Activated CD4-positive, alpha-beta memory T cell treated with anti-CD3 and anti-CD28 coated beads for 36 hours (primary cell): ENCODE results near the gene SDF2L1. TPM values are rescaled to one million over a fixed set of nuclear protein-coding genes. Genes with fewer than 3 reads are reported as not detected.
"Not testable (repeated sequence)": the region's sequence is repeated elsewhere in the genome, so short reads cannot be mapped to it uniquely, and the experiment has no call there.

Source experiments
- CTCF ChIA-PET: fragments of 350-600 bp; sonication (Branson Sonifier 250); formaldehyde crosslinking; loops from one replicate; lab custom pipeline; 2021; ENCODE audit warnings: antibody characterized with exemption, inconsistent platforms; lab: Charles Lee
- POLR2A ChIA-PET: fragments of 350-600 bp; sonication (Branson Sonifier 250); formaldehyde crosslinking; loops from one replicate; lab custom pipeline; 2021; ENCODE audit warnings: antibody characterized with exemption; lab: Charles Lee
- DNase-seq: peaks from one replicate; pipeline ENCODE4 v3.0.0-alpha.2; 2020
- H3K27ac Mint-ChIP-seq: one replicate; pipeline ENCODE4 v1.8.0; 2021; ENCODE audit warnings: mixed read lengths
- H3K27me3 Mint-ChIP-seq: one replicate; pipeline ENCODE4 v1.8.0; 2021; ENCODE audit warnings: mixed read lengths
- H3K36me3 Mint-ChIP-seq: one replicate; pipeline ENCODE4 v1.8.0; 2021; ENCODE audit warnings: mixed read lengths
- H3K4me1 Mint-ChIP-seq: one replicate; pipeline ENCODE4 v1.8.0; 2021; ENCODE audit warnings: low read depth, mixed read lengths
- H3K4me3 Mint-ChIP-seq: one replicate; pipeline ENCODE4 v1.8.0; 2021; ENCODE audit warnings: mild to moderate bottlenecking, mixed read lengths
- H3K9me3 Mint-ChIP-seq: one replicate; pipeline ENCODE4 v1.8.0; 2021; ENCODE audit warnings: mixed read lengths
- intact Hi-C: fragments of 100-400 bp; cut with micrococcal nuclease; formaldehyde crosslinking; loops from one replicate; pipeline ENCODE4 v1.15.1; 2023
- total RNA-seq, 2 experiments: library from RNA; stranded (reverse); gene quantifications; one replicate each; pipeline ENCODE4 v1.2.3, GENCODE V29; 2021

The SDF2L1 gene
- total RNA-seq, 2 experiments from 2014 or later: 38.2 to 41.8 TPM

GRCh38 chr22:21605887-21606564 is 36.1 kb upstream of the SDF2L1 start:
- intact Hi-C loops: no loop called here
- ChIA-PET CTCF (interaction anchor here (0.8 to 2.2 kb wide), 4 partner anchors 17 to 41 kb away, joined by 3 to 7 read pairs (median 4); partner anchors contain the start of gene SDF2L1), POLR2A (no interaction called here)
- peaks cover 27% of the 10 kb centered on the region for H3K4me1 Mint-ChIP-seq
- peaks cover 8% of the 10 kb centered on the region for H3K36me3 Mint-ChIP-seq
- H3K4me3 Mint-ChIP-seq: no peak overlapping the region
- DNase-seq: no peak
- no peaks in the 10 kb centered on the region for H3K27me3 Mint-ChIP-seq
- no peaks in the 10 kb centered on the region for H3K9me3 Mint-ChIP-seq
- no peak overlapping the region for H3K27ac Mint-ChIP-seq

- CTCF ChIA-PET: interaction anchor here (0.8 to 2.2 kb wide), 5 partner anchors 16 to 40 kb away, joined by 3 to 7 read pairs (median 4); partner anchors contain the start of genes SDF2L1 and YDJC
- Mint-ChIP-seq H3K9me3 (no peaks in the 10 kb centered on the region), H3K4me1 (peaks cover 33% of the 10 kb centered on the region), H3K4me3 (no peak overlapping the region), H3K36me3 (peaks cover 14% of the 10 kb centered on the region), H3K27me3 (no peaks in the 10 kb centered on the region), H3K27ac (no peak overlapping the region)
- POLR2A ChIA-PET: interaction anchor here (0.9 kb wide), 1 partner anchor 19 kb away, joined by 3 read pairs; no protein-coding TSS in a partner anchor
- intact Hi-C loops: no loop called here
- DNase-seq: no peak
Measured at GRCh38 chr22:21606775-21607174, 35.3 kb upstream of the SDF2L1 start.

GRCh38 chr22:21609556-21610157 is 32.4 kb upstream of the SDF2L1 start:
- CTCF ChIA-PET: interaction anchor here (1.4 to 3.3 kb wide), 3 partner anchors 13 to 37 kb away, joined by 6 to 15 read pairs (median 6); partner anchors contain the start of gene YDJC
- POLR2A ChIA-PET, H3K27ac Mint-ChIP-seq, H3K27me3 Mint-ChIP-seq, H3K9me3 Mint-ChIP-seq, H3K4me3 Mint-ChIP-seq, DNase-seq, intact Hi-C loops: not testable (repeated sequence)
- peaks cover 39% of the 10 kb centered on the region for H3K4me1 Mint-ChIP-seq
- H3K36me3 Mint-ChIP-seq: peaks cover 22% of the 10 kb centered on the region

- Mint-ChIP-seq H3K27ac (peak overlapping the region; percentile 84), H3K4me3 (no peak overlapping the region), H3K36me3 (peaks cover 26% of the 10 kb centered on the region), H3K4me1 (peaks cover 36% of the 10 kb centered on the region), H3K27me3 (no peaks in the 10 kb centered on the region), H3K9me3 (no peaks in the 10 kb centered on the region)
- intact Hi-C loops: no loop called here
- DNase-seq: no peak
- ChIA-PET CTCF (interaction anchor here (3.3 kb wide), 1 partner anchor 18 kb away, joined by 15 read pairs; the partner anchor contains the start of gene YDJC), POLR2A (no interaction called here)
Measured at GRCh38 chr22:21611210-21611977, 30.7 kb upstream of the SDF2L1 start.

GRCh38 chr22:21612858-21613257 is 29.2 kb upstream of the SDF2L1 start:
- intact Hi-C loops: no loop called here
- H3K36me3 Mint-ChIP-seq: peaks cover 24% of the 10 kb centered on the region
- no peak overlapping the region for H3K27ac Mint-ChIP-seq
- H3K27me3 Mint-ChIP-seq: no peaks in the 10 kb centered on the region
- H3K4me3 Mint-ChIP-seq: no peak overlapping the region
- no peak for DNase-seq
- POLR2A ChIA-PET: no interaction called here
- H3K4me1 Mint-ChIP-seq: peaks cover 27% of the 10 kb centered on the region
- CTCF ChIA-PET: interaction anchor here (0.7 to 1.4 kb wide), 2 partner anchors 9 to 34 kb away, joined by 3 read pairs; no protein-coding TSS in a partner anchor
- H3K9me3 Mint-ChIP-seq: no peaks in the 10 kb centered on the region

- Mint-ChIP-seq H3K9me3 (no peaks in the 10 kb centered on the region), H3K4me1 (peaks cover 22% of the 10 kb centered on the region), H3K27ac (peak overlapping the region; percentile 65), H3K36me3 (peaks cover 24% of the 10 kb centered on the region), H3K4me3 (no peak overlapping the region), H3K27me3 (no peaks in the 10 kb centered on the region)
- ChIA-PET CTCF (interaction anchor here (0.7 to 1.6 kb wide), 5 partner anchors 9 to 33 kb away, joined by 3 to 5 read pairs (median 3); no protein-coding TSS in a partner anchor), POLR2A (no interaction called here)
- DNase-seq: no peak
- intact Hi-C loops: no loop called here
Measured at GRCh38 chr22:21613553-21614233, 28.4 kb upstream of the SDF2L1 start.

- Mint-ChIP-seq H3K4me3 (no peak overlapping the region), H3K9me3 (no peaks in the 10 kb centered on the region), H3K27me3 (no peaks in the 10 kb centered on the region), H3K27ac (peak overlapping the region; percentile 21), H3K36me3 (peaks cover 24% of the 10 kb centered on the region), H3K4me1 (peaks cover 24% of the 10 kb centered on the region)
- POLR2A ChIA-PET: no interaction called here
- CTCF ChIA-PET: interaction anchor here (0.8 to 2.6 kb wide), 4 partner anchors 12 to 31 kb away, joined by 3 to 14 read pairs (median 4); partner anchors contain the start of gene YDJC
- no peak for DNase-seq
- intact Hi-C loops: no loop called here
Measured at GRCh38 chr22:21615731-21616130, 26.4 kb upstream of the SDF2L1 start.

- CTCF ChIA-PET: interaction anchor here (1.3 to 2.6 kb wide), 3 partner anchors 13 to 26 kb away, joined by 3 to 14 read pairs (median 6); partner anchors contain the start of gene YDJC
- H3K4me3 Mint-ChIP-seq, H3K9me3 Mint-ChIP-seq, DNase-seq, POLR2A ChIA-PET, H3K27me3 Mint-ChIP-seq, intact Hi-C loops, H3K27ac Mint-ChIP-seq: not testable (repeated sequence)
- H3K4me1 Mint-ChIP-seq: peaks cover 19% of the 10 kb centered on the region
- H3K36me3 Mint-ChIP-seq: peaks cover 22% of the 10 kb centered on the region
Measured at GRCh38 chr22:21617337-21617736, 24.8 kb upstream of the SDF2L1 start.

GRCh38 chr22:21621025-21621424 is 21.1 kb upstream of the SDF2L1 start:
- DNase-seq: no peak
- H3K27ac Mint-ChIP-seq: peak overlapping the region; percentile 42
- POLR2A ChIA-PET: no interaction called here
- H3K4me3 Mint-ChIP-seq: no peak overlapping the region
- CTCF ChIA-PET: interaction anchor here (1.1 kb wide), 1 partner anchor 8 kb away, joined by 3 read pairs; the partner anchor contains the start of gene YDJC
- H3K9me3 Mint-ChIP-seq: no peaks in the 10 kb centered on the region
- intact Hi-C loops: no loop called here
- H3K27me3 Mint-ChIP-seq: no peaks in the 10 kb centered on the region
- peaks cover 5% of the 10 kb centered on the region for H3K36me3 Mint-ChIP-seq
- peaks cover 7% of the 10 kb centered on the region for H3K4me1 Mint-ChIP-seq

GRCh38 chr22:21622011-21622918 is 19.8 kb upstream of the SDF2L1 start:
- POLR2A ChIA-PET: no interaction called here
- DNase-seq: no peak
- Mint-ChIP-seq H3K9me3 (no peaks in the 10 kb centered on the region), H3K27me3 (no peaks in the 10 kb centered on the region), H3K4me1 (peaks cover 15% of the 10 kb centered on the region), H3K27ac (peak overlapping the region; percentile 28), H3K36me3 (peaks cover 11% of the 10 kb centered on the region), H3K4me3 (no peak overlapping the region)
- intact Hi-C loops: no loop called here
- CTCF ChIA-PET: interaction anchor here (1.0 to 2.9 kb wide), 7 partner anchors 12 to 141 kb away, joined by 3 to 15 read pairs (median 6); partner anchors contain the start of gene SDF2L1
